SHP77 (cell line): ENCODE results near the gene ARID1B.

ENCODE experiments used
- DNase-seq, 2 experiments: peaks; one replicate each; lab custom pipeline; 2025; lab: John Stamatoyannopoulos, UW

Gene ARID1B

DNA sequence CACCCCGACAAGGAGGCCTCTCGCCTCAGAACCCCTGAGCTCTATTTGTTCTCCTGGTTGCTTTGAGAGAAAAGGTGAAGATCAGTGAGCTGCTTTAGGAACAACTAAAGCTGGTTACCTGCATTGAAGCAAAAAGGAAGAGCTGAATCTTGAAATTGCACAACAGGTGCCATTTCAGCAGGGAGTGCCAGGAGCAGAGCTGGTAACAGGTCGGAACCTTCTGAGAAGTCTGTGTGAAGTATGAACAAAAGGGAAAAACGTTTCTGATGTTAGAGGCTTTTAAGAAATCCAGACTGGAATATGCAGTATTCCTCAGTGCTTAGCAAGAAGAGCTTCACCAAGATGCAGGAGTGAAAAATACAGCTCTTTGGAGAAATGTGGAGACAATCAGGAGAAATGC lies 382.2 kb downstream of the ARID1B start:
- no peak for DNase-seq

DNA sequence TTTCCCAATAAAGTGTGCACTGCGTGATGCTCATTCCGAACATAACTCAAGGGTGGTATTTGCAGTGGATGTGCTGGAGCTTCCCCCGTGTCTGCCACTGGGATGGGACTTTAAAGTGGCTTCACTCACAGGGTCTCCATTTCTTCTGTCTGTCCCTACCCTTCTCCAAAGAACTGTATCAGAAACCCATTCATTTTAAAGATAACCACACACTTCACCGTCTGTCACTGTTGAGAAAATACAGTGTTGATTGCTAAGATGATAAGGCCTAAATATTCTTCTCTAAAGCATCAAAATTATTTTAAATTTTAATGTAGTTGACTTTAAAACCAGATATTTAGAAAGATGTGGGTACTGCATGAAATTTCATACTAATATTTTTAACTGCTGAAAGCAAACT lies 384.7 kb downstream of the ARID1B start:
- no peak for DNase-seq

DNA sequence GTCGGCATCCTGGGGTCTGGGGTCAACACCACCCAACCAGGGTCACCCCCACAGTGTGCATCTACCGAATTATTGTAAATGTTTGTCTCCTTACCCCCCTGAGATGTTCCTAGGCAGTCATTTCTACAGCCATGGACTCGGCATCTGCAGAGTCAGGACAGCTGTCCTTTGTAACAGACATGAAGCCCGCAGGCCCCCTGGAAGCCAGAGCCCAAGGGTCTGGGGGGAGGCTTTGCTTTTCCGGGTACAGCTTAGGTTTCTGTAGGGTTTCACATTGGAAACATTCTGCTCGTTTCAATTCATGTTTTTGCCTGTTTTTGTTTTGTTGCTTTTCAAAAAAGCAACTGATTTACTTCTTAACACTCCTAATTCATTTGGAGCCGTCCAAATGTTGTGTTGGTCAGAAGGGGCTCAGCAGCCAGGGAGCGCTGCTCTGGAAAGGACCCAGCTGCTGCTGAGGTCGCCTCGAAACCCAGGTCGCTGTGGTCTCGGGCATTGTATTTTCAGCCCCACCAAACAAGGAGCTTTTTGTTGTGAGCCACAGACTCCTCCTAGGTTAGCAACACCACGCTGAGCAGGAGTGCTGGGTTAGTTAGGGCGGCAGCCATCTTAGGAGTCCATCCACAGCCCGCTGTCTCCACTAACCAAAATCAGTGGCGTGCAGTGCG lies 385.7 kb downstream of the ARID1B start:
- DNase-seq: no peak

DNA sequence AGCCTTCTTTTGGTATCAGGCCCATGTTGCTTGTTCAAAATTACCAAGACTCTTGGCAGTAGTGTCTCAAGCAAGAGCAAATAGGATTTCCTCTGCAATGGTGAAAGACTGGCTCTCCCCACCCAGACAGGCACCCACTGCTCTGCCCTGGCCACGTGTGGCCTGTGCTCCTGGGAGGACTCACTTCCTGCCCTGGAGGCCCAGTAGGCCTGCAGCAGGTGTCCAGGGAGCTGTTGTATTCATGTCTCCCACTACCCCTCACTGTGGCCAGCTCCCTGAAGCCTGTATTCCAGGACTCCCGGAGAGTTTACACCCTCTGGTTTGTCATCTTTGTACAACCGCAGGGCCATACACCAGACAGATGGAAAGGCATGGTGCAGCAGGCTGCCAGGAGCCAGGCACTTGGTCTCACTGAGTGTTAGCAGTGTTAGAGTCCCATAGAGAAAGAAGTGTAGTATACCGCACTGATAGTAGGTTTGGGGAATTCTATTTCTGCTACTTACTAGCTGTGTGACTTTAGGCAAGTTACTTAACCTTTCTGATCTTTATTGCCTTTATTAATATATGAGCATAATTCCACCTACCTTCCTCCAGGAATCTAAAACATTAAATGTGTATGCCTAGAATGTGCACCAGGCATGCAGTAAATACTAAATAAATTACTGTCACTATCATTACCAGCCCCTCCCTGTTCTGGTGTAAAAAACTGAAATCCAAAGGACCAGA lies 386.4 kb downstream of the ARID1B start:
- DNase-seq: no peak

DNA sequence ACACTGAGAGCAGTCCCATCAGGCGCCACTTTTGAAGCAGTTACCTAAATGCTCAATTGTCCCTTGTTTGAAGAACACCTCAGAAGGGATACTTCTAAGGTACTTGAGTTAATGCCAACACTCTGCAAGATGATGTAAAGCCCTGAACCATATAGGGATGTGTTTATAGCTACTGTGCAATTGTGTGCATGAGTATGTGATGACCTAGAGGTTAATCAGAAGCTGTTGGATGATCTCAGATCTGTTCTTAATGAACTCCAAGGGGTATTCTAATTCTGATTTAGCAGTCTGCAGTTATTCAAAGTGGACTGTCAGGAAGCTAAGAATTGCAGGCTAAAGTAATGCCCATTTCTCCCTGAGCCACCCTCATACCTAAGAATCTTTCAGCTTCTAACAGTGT lies 387.8 kb downstream of the ARID1B start:
- no peak for DNase-seq

DNA sequence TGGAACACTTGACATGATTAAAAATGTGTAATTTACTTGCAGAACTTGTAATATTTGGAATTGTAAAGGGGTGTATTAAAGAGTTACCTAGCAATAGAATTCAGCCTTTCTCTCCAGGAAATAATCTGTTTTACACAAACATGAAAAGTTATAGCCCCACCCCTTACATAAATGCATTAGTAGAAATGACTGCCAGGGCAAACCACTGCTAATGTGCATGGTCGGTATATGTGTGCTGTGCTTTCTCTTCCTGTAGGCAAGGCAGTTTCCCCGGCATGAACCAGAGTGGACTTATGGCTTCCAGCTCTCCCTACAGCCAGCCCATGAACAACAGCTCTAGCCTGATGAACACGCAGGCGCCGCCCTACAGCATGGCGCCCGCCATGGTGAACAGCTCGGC lies 389.6 kb downstream of the ARID1B start:
- no peak for DNase-seq

DNA sequence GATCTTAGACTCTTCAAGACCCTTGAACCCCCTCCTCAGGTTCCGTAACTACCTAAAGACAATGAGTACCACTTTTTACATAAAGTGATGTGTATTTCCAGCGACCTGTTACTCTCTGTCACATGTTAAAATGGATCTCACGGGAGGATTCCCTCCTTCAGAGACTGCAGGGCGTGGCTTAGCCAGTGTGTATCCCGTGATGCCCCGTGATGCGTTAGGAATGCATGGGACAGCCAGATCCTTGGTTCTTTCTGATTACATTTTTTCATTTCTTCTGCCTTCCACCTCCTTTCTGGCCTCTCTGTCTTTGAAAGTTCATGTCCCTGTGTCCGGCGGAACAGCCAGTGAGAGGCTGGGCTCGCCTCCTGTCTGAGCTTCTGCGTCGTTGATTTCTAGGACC lies 390.7 kb downstream of the ARID1B start:
- no peak for DNase-seq

DNA sequence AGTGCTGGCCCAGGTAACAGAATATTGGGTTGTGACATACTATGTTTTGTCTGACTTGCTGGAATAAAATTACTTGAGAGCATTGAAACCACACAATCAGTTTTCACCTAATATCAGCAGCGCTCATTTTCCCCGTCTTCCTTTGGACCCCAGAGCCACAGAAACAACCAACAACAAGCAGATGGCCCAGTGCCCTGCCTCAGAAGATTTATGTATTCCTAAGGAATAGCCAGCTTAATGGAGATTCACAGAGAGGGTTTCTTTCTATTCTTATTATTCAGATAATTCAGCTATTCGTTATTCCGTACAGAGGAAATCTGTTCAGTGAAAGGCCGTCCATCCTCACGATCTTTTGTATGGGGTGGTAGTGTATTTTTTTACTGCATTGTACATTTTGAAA lies 391.3 kb downstream of the ARID1B start:
- no peak for DNase-seq

DNA sequence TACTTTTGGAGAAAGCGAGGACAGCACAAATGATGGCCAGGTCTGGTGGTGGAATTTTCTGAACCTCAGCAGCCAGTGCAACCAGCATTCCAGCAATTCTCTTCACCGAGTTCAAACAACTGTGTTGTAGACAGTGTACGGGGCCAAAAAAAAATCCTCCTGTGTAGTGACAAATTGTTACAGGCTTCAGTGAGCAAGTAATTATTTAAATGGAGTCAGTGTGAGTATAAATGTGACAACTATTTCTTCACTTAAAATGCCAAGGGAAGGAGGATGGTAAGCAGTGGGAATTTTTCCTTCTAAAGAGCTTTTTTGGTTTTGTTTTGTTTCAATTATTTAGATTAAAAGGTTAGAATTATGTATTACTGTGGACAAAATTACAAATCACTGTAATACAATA lies 392.0 kb downstream of the ARID1B start:
- DNase-seq: no peak

DNA sequence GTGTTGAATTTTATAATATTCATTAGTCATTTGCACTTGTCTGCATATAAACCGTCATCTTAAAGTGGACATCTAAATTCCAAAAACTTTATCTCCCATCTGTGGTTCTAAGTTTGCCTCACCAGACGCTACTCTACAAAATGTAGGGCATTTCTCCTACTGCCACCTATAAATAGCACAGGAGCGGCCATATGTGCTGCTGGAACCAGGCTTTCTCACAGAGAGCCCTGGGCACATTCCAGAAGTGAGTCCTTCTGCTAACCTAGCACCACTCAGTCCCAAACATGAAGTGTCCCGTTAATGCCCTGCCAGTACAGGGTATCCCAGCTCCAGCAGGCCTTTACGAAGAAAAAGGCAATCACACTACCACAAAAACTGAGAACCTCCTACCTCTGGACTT lies 392.5 kb downstream of the ARID1B start:
- no peak for DNase-seq

DNA sequence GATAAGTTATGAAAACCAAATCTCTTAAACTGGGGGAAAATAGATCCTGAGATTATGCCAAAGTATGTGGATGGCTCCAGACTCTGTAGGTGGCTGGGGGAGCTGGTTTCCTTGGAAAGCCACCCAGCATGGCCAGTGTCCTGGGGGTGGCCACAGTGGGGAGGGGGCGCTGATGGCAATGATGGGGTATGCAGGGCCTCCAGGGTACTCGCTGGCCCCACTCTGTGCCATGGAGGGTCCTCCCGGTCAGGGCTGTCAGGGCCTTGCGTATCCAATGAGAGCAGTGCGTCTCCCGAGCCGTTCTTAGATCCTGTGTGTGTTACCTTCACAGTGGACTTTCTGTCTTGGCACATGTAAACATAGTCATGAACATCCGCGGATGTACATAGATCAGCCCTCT lies 393.4 kb downstream of the ARID1B start:
- DNase-seq: no peak

DNA sequence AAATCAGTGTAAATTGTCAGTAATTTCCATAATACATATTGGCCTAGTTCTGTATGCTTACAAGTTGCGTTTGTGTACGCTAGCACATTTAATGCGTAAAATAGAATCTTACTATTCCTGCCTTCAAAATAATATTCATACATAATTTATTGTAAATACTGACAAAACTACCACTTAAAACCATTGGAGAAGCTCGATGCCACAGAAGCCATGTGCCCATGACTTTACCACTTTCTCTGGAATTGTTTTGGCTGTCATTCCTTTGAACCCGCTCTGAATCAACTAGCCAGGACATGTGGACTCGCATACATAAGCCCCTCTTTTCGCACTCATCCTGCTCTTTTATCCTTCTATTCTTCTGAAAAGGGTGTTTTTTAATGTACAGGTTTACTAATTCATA lies 394.6 kb downstream of the ARID1B start:
- DNase-seq: no peak

DNA sequence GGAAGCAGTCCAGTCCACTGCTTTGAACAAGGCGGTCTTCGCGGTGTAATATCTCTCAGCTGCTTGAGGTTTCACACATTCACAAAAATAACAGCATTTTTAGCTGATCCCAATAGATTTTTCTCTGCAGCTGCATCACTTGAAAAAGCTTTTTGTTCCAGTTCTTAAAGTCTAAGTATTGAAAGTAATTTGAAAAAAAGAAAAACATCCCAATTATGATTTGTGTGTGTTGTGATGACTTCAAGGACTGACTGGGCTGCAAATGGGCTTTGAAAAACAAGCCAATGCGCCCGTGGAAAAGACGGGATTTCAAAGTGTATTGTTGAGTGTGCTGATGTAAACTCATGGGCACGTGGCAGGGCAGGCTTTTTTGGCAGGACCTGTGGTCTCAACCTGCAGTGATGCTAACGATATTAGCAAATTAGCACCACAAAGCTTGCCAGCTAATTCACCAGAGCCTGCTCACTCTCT lies 395.1 kb downstream of the ARID1B start:
- no peak for DNase-seq

DNA sequence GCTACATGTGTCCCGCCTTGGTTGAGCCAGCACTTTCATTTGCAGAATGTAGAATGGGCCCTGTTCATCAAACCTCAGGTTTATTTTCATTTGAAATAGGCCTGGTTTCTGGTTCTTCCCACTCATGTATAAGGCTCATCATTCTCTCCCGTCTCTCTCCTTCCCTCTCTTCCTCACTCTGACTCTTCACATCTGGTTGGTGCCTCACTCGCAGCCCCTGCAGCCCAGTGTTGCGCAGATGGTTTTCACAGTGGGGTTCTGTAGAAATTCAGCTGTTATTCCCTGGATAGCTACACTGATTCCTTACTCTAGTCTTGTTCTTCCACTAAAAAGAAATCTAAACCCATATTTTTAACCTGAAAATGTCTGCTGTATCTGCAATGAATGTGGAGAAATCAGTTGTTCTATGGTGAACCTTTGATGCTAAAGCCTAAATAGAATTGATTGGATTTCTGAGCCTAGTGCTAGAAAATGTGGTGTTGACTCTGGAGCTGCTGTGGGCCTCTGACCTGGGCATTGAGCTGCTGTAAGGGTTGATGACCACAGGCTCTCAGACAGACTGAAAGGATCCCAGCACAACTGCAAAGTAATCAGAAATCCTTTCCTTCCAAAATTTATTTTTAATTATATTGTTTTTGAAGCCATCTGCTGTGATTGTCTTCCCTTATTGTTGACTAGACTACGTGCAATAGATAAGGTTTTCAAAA lies 395.8 kb downstream of the ARID1B start:
- DNase-seq: no peak

DNA sequence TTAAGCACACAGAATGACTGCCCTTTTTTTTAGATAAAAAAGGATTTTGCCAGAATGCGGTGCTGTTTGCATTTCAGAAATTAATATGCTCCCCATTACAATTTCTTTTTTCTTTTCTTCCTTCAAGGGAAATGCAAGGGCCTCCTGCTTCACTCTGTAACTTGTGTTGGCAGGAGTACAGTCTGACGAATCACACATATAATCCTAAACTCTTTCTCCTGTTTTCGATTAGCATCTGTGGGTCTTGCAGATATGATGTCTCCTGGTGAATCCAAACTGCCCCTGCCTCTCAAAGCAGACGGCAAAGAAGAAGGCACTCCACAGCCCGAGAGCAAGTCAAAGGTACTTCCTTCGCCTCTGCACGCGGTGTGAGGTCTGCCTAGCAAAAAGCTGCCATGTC lies 396.6 kb downstream of the ARID1B start:
- DNase-seq: no peak

DNA sequence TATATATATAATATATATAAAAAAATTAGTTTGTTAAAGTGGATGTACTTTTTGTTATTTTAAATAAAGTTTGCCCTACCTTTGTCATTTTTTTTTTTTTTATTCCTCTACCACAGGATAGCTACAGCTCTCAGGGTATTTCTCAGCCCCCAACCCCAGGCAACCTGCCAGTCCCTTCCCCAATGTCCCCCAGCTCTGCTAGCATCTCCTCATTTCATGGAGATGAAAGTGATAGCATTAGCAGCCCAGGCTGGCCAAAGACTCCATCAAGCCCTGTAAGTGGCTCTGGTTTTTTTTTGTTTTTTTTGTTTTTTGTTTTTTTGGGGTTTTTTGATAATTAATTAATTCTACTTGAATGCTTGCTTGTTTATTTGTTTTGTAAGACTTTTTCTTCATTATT lies 397.6 kb downstream of the ARID1B start:
- no peak for DNase-seq

DNA sequence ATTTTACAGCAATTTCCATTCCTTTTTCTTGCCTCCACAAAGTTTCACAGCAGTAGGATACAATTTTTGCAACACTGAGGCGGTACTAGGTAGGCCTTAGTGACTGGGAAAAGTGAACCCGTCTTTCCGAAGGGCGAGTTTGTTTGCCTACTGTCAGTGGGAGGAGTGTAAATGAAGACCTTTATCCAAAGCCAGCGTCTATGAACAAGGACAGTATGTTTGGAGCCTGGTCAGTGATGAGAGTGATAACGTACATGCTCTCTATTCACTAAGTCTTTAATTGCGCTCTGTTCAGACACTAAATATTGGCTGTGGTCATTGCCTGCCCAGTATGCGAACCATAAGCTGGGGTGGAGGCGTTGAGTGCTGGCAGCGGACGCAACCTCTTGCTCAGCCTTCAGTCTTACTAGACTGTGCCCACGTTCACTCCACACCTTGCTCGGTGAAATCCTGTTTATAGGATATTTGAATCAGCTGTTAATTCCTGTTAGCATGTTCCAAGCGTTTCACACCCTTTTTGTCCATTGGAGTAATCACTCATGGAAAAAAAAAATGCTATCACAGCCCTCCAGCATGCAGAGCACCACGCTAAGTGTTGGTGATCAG lies 400.7 kb downstream of the ARID1B start:
- DNase-seq: no peak

DNA sequence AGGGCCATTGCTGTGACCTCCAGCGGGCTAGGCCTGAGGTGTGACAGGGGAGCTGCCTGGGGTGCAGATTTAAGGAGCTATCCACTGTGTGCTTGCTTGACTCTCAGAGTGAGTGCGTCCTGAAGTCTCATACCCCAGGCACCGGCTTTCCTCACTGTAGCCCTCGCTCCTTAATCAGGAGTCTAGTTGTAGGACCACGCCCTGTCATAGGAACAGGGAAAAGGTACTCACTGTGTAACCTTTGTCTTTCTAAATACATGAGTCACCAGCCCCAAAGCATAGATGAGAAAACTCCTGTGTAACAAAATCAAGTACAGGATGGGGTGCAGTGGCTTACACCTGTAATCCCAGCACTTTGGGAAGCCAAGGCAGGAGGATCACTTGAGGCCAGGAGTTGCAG lies 404.5 kb downstream of the ARID1B start:
- no peak for DNase-seq

DNA sequence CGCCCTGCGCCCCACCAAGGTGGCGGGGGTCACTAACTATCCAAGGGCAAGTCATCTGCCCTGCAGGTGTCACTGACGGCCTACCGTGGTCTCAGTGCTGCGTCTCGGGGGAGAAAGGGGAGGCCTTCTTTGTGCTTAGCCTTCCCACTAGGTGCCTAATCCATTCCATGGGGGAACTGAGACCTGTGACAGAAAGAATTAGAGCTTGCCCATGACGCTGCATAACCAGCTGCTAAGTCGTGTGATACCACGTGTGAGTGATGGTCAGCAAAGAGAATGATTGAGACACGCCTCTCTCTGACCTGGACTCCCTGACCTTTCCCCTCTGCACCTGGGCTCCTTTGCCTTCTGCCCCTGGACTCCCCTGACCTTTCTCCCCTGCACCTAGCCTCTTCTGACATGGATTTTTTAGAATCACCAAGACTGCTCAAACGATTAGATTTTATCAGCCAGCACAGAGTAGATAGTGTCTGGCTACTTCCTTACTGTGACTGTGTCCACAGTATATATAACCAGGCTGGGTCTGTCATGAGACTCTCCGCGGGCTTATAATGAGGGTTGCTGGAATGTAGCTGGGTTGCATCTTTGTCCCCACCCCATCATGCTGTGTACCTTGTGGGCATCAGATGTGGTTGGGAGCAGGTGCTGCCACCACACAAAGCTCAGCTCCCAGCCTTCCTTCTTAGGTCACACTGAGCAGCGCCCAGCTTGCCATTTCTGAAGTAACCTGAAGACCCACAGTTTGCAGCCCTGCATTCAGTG lies 405.5 kb downstream of the ARID1B start:
- no peak for DNase-seq

DNA sequence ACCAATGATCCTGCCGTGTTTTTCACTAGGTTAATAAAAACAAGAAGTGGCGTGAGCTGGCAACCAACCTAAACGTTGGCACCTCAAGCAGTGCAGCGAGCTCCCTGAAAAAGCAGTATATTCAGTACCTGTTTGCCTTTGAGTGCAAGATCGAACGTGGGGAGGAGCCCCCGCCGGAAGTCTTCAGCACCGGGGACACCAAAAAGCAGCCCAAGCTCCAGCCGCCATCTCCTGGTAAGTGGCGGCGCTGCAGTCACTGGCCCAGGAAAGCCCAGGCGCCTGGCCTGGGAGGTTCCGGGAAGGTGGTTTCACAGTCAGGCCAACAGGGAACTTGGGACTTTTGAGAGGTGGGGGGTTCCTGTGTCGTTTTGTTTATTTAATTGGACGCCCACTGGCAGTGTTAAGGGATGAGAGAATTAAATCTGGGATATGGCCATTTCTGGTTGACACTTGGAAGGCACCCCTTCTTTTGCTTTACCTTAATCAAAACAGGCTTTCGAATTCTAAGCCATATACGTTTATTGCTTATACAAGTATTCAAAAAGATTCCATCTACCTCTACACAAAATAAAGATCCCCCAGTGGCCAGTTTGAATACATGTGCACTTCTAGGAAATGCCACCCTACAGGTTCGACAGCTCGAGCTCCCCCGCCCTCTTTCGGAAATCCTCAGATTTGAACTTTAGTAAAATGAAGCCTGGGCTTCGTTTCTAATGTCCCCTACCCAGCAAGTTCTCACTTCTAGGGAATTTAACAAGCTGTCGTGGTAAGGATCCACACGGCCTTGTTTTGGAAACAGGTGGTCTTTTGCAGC lies 407.2 kb downstream of the ARID1B start:
- DNase-seq: peak; percentile 64 to 66

DNA sequence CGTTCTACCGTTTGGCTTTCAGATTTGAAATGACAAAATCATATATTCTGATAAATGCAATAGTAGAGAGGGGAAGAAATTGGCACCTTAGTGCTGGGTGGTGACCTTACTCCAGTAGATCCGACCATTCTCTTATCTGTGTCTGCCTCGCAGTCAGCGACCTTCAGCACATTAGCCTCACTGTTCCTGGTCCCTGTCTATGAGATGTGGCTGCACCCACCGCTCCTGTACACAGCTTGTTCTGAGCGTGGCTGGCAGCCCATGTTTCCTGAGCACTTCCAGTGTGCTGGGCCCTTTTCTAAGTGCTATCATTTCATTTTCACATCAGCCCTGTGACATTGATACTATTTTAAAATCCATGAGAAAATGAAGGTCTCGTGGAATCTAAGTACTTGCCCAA lies 408.0 kb downstream of the ARID1B start:
- DNase-seq: no peak
